Epidermal melanocyte (primary cell): ENCODE measurements around the gene NRAP.

ENCODE experiments used
- DNase-seq: peaks from one replicate; pipeline ENCODE4 v3.0.0; 2011; ENCODE audit warnings: low spot score; ENCODE audit not compliant: insufficient read length

NRAP gene

GRCh38 chr10:113631684-113632367 is 32.0 kb downstream of the NRAP start:
- DNase-seq: no peak

GRCh38 chr10:113630929-113631533 is 32.8 kb downstream of the NRAP start:
- no peak for DNase-seq

- DNase-seq: no peak
These were observed 35.2 kb downstream of the NRAP start for GRCh38 chr10:113628607-113629153.

- no peak for DNase-seq
These were observed 36.0 kb downstream of the NRAP start for GRCh38 chr10:113627836-113628235.

- DNase-seq: no peak
These were observed 37.0 kb downstream of the NRAP start for GRCh38 chr10:113626809-113627355.

GRCh38 chr10:113625461-113626186 is 38.2 kb downstream of the NRAP start:
- DNase-seq: no peak

- no peak for DNase-seq
These were observed 41.0 kb downstream of the NRAP start for GRCh38 chr10:113622831-113623230.

- DNase-seq: no peak
These were observed 42.0 kb downstream of the NRAP start for GRCh38 chr10:113621799-113622198.

GRCh38 chr10:113620936-113621335 is 42.9 kb downstream of the NRAP start:
- DNase-seq: no peak

- no peak for DNase-seq
These were observed 43.3 kb downstream of the NRAP start for GRCh38 chr10:113620511-113620910.

- DNase-seq: no peak
These were observed 44.4 kb downstream of the NRAP start for GRCh38 chr10:113619401-113619800.

GRCh38 chr10:113618338-113618737 is 45.5 kb downstream of the NRAP start:
- no peak for DNase-seq

- DNase-seq: no peak
These were observed 46.8 kb downstream of the NRAP start for GRCh38 chr10:113617086-113617485.

- no peak for DNase-seq
These were observed 47.4 kb downstream of the NRAP start for GRCh38 chr10:113616244-113617074.

GRCh38 chr10:113613977-113614690 is 49.7 kb downstream of the NRAP start:
- DNase-seq: no peak

- no peak for DNase-seq
These were observed 50.4 kb downstream of the NRAP start for GRCh38 chr10:113613427-113613826.

- no peak for DNase-seq
These were observed 51.7 kb downstream of the NRAP start for GRCh38 chr10:113612154-113612553.

GRCh38 chr10:113610631-113611601 is 52.9 kb downstream of the NRAP start:
- DNase-seq: no peak

- no peak for DNase-seq
These were observed 54.1 kb downstream of the NRAP start for GRCh38 chr10:113609704-113610108.
